Adipocyte (in vitro differentiated cells): ENCODE measurements around the gene NOMO2.
A peak's percentile ranks its signal among the peaks of the same experiment; 100 is the strongest.
"Not testable (repeated sequence)": the region's sequence is repeated elsewhere in the genome, so short reads cannot be mapped to it uniquely, and the experiment has no call there.

Source experiments
- DNase-seq: peaks from one replicate; pipeline ENCODE4 v3.0.0-alpha.2; 2015; ENCODE audit warnings: low read depth
- H3K27me3 ChIP-seq: replicated peaks from 2 replicates; pipeline ENCODE4 v1.7.0; 2013; ENCODE audit warnings: mild to moderate bottlenecking, low read length, moderate library complexity; ENCODE audit not compliant: control insufficient read depth, insufficient read depth
- H3K36me3 ChIP-seq: 2 replicates; pipeline ENCODE4 v1.7.0; 2013; ENCODE audit warnings: low read length, mild to moderate bottlenecking, moderate library complexity; ENCODE audit not compliant: control insufficient read depth, insufficient read depth, severe bottlenecking
- H3K4me1 ChIP-seq: 2 replicates; pipeline ENCODE4 v1.7.0; 2013; ENCODE audit warnings: mild to moderate bottlenecking, low read length, moderate library complexity; ENCODE audit not compliant: control insufficient read depth, insufficient read depth
- H3K4me3 ChIP-seq: 2 replicates; pipeline ENCODE4 v1.7.0; 2013; ENCODE audit warnings: mild to moderate bottlenecking, low read length, moderate library complexity
- H3K9ac ChIP-seq: 2 replicates; pipeline ENCODE4 v1.7.0; 2013; ENCODE audit warnings: mild to moderate bottlenecking, low read length, moderate library complexity
- H3K9me3 ChIP-seq: 2 replicates; pipeline ENCODE4 v1.7.0; 2013; ENCODE audit warnings: mild to moderate bottlenecking, low read length, moderate library complexity; ENCODE audit not compliant: control insufficient read depth

Gene NOMO2

GRCh38 chr16:18561727-18562314 is at the start of gene NOMO2:
TSS of gene NOMO2 (minus strand) at chr16:18562097. CDS start at chr16:18562040, 57 bp downstream.
- DNase-seq, result peak; percentile 12
- peak within 1 kb of the TSS; percentile 71 for H3K4me3 ChIP-seq
- peak within 1 kb of the TSS; percentile 51 for H3K9ac ChIP-seq
- not testable (repeated sequence) for H3K36me3 ChIP-seq, H3K9me3 ChIP-seq, H3K27me3 ChIP-seq, H3K4me1 ChIP-seq

GRCh38 chr16:18610147-18610803 is 48.4 kb upstream of the NOMO2 start:
- H3K4me1 ChIP-seq, DNase-seq: not testable (repeated sequence)

GRCh38 chr16:18608271-18608670 is 46.4 kb upstream of the NOMO2 start:
- H3K9me3 ChIP-seq, H3K9ac ChIP-seq, H3K36me3 ChIP-seq: not testable (repeated sequence)

More at GRCh38 chr16:18610147-18610803, 48.4 kb upstream of the NOMO2 start:
- not testable (repeated sequence) for H3K36me3 ChIP-seq, H3K27me3 ChIP-seq, H3K9ac ChIP-seq, H3K9me3 ChIP-seq, H3K4me3 ChIP-seq

GRCh38 chr16:18603572-18604246 is 41.8 kb upstream of the NOMO2 start:
- DNase-seq, H3K4me1 ChIP-seq: not testable (repeated sequence)

More at GRCh38 chr16:18608271-18608670, 46.4 kb upstream of the NOMO2 start:
- H3K4me3 ChIP-seq, DNase-seq, H3K27me3 ChIP-seq, H3K4me1 ChIP-seq: not testable (repeated sequence)

GRCh38 chr16:18598582-18598981 is 36.7 kb upstream of the NOMO2 start:
- H3K4me3 ChIP-seq, result not testable (repeated sequence)

More at GRCh38 chr16:18603572-18604246, 41.8 kb upstream of the NOMO2 start:
- H3K9me3 ChIP-seq, H3K9ac ChIP-seq, H3K4me3 ChIP-seq, H3K27me3 ChIP-seq, H3K36me3 ChIP-seq: not testable (repeated sequence)

GRCh38 chr16:18597734-18598133 is 35.8 kb upstream of the NOMO2 start:
- H3K9me3 ChIP-seq, H3K9ac ChIP-seq, H3K27me3 ChIP-seq, H3K4me1 ChIP-seq, H3K4me3 ChIP-seq, DNase-seq, H3K36me3 ChIP-seq: not testable (repeated sequence)

More at GRCh38 chr16:18598582-18598981, 36.7 kb upstream of the NOMO2 start:
- H3K27me3 ChIP-seq, H3K36me3 ChIP-seq, H3K9me3 ChIP-seq, H3K4me1 ChIP-seq, DNase-seq, H3K9ac ChIP-seq: not testable (repeated sequence)

- H3K9ac ChIP-seq, H3K9me3 ChIP-seq, H3K4me3 ChIP-seq, H3K4me1 ChIP-seq, H3K27me3 ChIP-seq, H3K36me3 ChIP-seq: not testable (repeated sequence)
- DNase-seq, result peak; percentile 47
Measured at GRCh38 chr16:18597319-18597718, 35.4 kb upstream of the NOMO2 start.

- DNase-seq, H3K4me3 ChIP-seq, H3K36me3 ChIP-seq, H3K9me3 ChIP-seq, H3K27me3 ChIP-seq, H3K4me1 ChIP-seq, H3K9ac ChIP-seq: not testable (repeated sequence)
Measured at GRCh38 chr16:18595796-18596195, 33.9 kb upstream of the NOMO2 start.

- not testable (repeated sequence) for H3K4me3 ChIP-seq
- peak; percentile 2 for DNase-seq
Measured at GRCh38 chr16:18594880-18595279, 33.0 kb upstream of the NOMO2 start.

GRCh38 chr16:18593904-18594303 is 32.0 kb upstream of the NOMO2 start:
- DNase-seq, H3K4me1 ChIP-seq, H3K9ac ChIP-seq, H3K9me3 ChIP-seq, H3K4me3 ChIP-seq, H3K27me3 ChIP-seq, H3K36me3 ChIP-seq: not testable (repeated sequence)

More at GRCh38 chr16:18594880-18595279, 33.0 kb upstream of the NOMO2 start:
- not testable (repeated sequence) for H3K9me3 ChIP-seq, H3K4me1 ChIP-seq, H3K36me3 ChIP-seq, H3K27me3 ChIP-seq, H3K9ac ChIP-seq

GRCh38 chr16:18592982-18593381 is 31.1 kb upstream of the NOMO2 start:
- not testable (repeated sequence) for H3K4me3 ChIP-seq, H3K36me3 ChIP-seq, H3K27me3 ChIP-seq, H3K4me1 ChIP-seq, H3K9ac ChIP-seq, DNase-seq, H3K9me3 ChIP-seq
